NB4 (cell line): Measurements from ENCODE around the gene SAMD14.

Experiments
- CTCF ChIP-seq: IDR thresholded peaks from one replicate; pipeline ENCODE4 v1.5.1; 2012; ENCODE audit warnings: low read depth, low read length
- MAX ChIP-seq: IDR thresholded peaks from 2 replicates; pipeline ENCODE4 v1.6.1; 2011; ENCODE audit warnings: low read depth, low read length
- POLR2A ChIP-seq: IDR thresholded peaks from 2 replicates; pipeline ENCODE4 v1.6.1; 2011; ENCODE audit warnings: mild to moderate bottlenecking; ENCODE audit not compliant: insufficient read length; ENCODE audit errors: extremely low read depth

GRCh38 chr17:50118828-50119218 lies 11.1 kb downstream of the SAMD14 start:
- no peak for TF ChIP-seq CTCF
- TF ChIP-seq MAX: no peak
- TF ChIP-seq POLR2A: no peak
